KMS-11 (cell line): ENCODE results near the gene GPR21.

Experiments
- H2AFZ ChIP-seq: fragments of 200-600 bp; sonication (generic); 2 replicates; pipeline ENCODE4 v1.6.1; 2016; ENCODE audit warnings: antibody characterized with exemption, mixed run types, low read depth
- H3K27ac ChIP-seq: fragments of 200-600 bp; sonication (generic); 2 replicates; pipeline ENCODE4 v1.6.1; 2016; ENCODE audit warnings: mild to moderate bottlenecking, mixed run types
- H3K27me3 ChIP-seq: fragments of 200-600 bp; sonication (generic); 2 replicates; pipeline ENCODE4 v1.6.1; 2017; ENCODE audit warnings: mild to moderate bottlenecking, low read depth, mixed run types, moderate library complexity; ENCODE audit not compliant: insufficient read depth
- H3K36me3 ChIP-seq: fragments of 200-600 bp; sonication (generic); 2 replicates; pipeline ENCODE4 v1.6.1; 2017; ENCODE audit warnings: mild to moderate bottlenecking, mixed run types; ENCODE audit not compliant: insufficient read depth
- H3K4me1 ChIP-seq: fragments of 200-600 bp; sonication (generic); 2 replicates; pipeline ENCODE4 v1.6.1; 2016; ENCODE audit warnings: mild to moderate bottlenecking, low read depth, mixed run types; ENCODE audit not compliant: poor library complexity, severe bottlenecking
- H3K4me2 ChIP-seq: fragments of 200-600 bp; sonication (generic); 2 replicates; pipeline ENCODE4 v1.7.0; 2016; ENCODE audit warnings: mild to moderate bottlenecking, mixed run types
- H3K4me3 ChIP-seq: fragments of 200-600 bp; sonication (generic); IDR thresholded peaks from 2 replicates; pipeline ENCODE4 v1.6.1; 2017; ENCODE audit warnings: low read depth, low read length, mixed read lengths; ENCODE audit not compliant: insufficient read depth
- H3K79me2 ChIP-seq: fragments of 200-600 bp; sonication (generic); 2 replicates; pipeline ENCODE4 v1.6.1; 2016; ENCODE audit warnings: low read depth, mixed run types; ENCODE audit not compliant: insufficient read depth
- H3K9ac ChIP-seq: fragments of 200-600 bp; sonication (generic); 2 replicates; pipeline ENCODE4 v1.6.1; 2016; ENCODE audit warnings: mild to moderate bottlenecking, mixed run types
- H4K20me1 ChIP-seq: fragments of 200-600 bp; sonication (generic); 2 replicates; pipeline ENCODE4 v1.6.1; 2016; ENCODE audit warnings: mild to moderate bottlenecking, mixed run types; ENCODE audit not compliant: insufficient read depth
- TF ChIP-seq, protein P1 (sequence below): fragments of 200-600 bp; sonication (generic); conservative IDR thresholded peaks from 2 replicates; pipeline ENCODE4 v1.6.1; 2017; ENCODE audit warnings: low read depth, mild to moderate bottlenecking, antibody characterized with exemption, low read length, moderate library complexity, mixed read lengths

The GPR21 gene

DNA sequence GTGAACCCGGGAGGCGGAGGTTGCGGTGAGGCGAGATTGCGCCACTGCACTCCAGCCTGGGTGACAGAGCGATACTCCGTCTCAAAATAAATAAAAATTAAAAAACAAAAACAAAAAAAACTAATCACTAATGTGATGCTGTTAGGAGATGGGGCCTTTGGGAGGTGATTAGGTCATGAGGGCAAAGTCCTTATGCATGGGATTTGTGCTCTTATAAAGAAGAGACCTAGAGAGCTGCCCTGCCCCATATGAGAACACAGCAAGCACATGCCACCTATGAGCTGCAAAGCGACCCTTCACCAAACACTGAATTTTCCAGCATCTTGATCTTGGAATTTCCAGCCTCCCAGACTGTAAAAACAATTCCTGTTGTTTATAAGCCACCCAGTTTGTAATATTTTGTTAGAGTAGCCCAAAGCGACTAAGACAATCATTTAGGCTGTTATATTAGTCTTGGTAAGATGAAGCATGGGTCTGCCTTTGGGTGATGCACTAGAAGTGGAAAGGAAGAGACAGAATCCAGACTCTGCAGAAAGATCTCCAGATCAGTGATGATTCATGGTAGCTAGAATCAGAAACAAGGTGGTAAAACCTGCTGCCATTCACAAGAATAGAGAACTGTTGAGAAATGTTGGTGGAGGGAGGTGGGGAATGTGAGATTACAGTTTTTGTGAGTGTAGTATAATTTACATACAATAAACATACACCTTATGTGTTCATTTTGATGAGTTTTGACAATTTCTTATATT, 26.2 kb downstream of the GPR21 start:
- H3K4me2 ChIP-seq: no peak overlapping the region

DNA sequence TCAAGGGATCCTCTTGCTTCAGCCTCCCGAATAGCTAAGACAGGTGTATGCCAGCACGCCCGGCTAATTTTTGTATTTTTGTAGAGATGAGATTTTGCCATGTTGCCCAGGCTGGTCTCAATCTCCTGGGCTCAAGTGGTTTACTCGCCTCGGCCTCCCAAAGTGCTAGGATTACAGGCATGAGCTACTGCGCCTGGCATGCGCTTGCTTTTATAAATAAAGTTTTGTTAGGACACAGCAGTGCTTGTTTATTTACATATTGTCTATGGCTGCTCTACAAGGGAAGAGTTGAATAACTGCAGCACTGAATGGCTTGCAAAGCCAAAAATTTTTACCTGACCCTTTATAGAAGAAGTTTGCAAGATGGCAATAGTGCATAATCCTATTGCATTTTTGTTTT, 27.7 kb downstream of the GPR21 start:
- H3K4me1 ChIP-seq: no peaks in the 10 kb centered on the region
- H3K27ac ChIP-seq: no peak overlapping the region
- no peak overlapping the region for H3K9ac ChIP-seq
- H3K4me3 ChIP-seq: no peak overlapping the region
- no peak overlapping the region for H3K4me2 ChIP-seq
- H3K36me3 ChIP-seq: no peaks in the 10 kb centered on the region
- H3K27me3 ChIP-seq: no peaks in the 10 kb centered on the region
- TF ChIP-seq, protein P1, sequence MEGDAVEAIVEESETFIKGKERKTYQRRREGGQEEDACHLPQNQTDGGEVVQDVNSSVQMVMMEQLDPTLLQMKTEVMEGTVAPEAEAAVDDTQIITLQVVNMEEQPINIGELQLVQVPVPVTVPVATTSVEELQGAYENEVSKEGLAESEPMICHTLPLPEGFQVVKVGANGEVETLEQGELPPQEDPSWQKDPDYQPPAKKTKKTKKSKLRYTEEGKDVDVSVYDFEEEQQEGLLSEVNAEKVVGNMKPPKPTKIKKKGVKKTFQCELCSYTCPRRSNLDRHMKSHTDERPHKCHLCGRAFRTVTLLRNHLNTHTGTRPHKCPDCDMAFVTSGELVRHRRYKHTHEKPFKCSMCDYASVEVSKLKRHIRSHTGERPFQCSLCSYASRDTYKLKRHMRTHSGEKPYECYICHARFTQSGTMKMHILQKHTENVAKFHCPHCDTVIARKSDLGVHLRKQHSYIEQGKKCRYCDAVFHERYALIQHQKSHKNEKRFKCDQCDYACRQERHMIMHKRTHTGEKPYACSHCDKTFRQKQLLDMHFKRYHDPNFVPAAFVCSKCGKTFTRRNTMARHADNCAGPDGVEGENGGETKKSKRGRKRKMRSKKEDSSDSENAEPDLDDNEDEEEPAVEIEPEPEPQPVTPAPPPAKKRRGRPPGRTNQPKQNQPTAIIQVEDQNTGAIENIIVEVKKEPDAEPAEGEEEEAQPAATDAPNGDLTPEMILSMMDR: no peak
- H2AFZ ChIP-seq: no peak overlapping the region
- no peaks in the 10 kb centered on the region for H4K20me1 ChIP-seq
- no peaks in the 10 kb centered on the region for H3K79me2 ChIP-seq

More for the DNA sequence above, 26.2 kb downstream of the GPR21 start:
- Histone ChIP-seq H3K9ac (no peak overlapping the region), H2AFZ (no peak overlapping the region), H3K27me3 (no peaks in the 10 kb centered on the region), H3K79me2 (no peaks in the 10 kb centered on the region), H4K20me1 (no peaks in the 10 kb centered on the region), H3K36me3 (no peaks in the 10 kb centered on the region), H3K4me1 (no peaks in the 10 kb centered on the region), H3K27ac (no peak overlapping the region), H3K4me3 (no peak overlapping the region)
- TF ChIP-seq, protein P1: no peak

DNA sequence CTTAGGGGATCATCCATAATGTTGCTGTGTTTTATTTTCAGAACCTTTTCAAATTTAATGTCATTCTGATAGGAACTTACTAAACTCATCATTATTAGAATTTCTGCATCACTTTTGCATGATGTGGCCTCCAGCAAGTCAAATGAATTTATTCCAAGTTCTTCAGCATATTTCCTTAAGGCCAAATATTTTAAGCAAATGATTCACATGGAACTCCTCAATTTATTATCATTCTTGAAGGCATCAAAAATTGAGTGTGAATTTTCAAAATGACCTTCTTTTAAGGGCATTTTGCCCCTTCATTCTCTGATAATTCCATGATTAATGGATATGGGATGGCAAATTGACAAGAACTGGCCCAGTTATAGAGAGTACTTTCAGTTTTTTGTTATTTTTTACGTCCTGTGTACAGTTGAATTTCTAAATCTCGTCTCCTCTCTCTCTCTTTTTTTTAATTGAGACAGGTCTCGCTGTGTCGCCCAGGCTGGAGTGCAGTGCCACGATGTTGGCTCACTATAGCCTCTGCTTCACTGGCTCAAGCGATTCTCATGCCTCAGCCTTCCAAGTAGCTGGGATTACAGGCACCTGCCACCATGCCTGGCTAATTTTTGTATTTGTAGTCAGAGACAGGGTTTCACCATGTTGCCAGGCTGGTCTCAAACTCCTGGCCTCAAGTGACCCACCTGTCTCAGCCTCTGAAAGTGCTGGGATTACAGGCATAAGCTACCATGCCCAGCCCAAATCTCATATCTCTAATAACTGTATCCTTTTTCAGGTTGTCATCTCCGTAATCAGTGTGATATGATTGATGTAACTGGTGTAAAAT, 29.1 kb downstream of the GPR21 start:
- TF ChIP-seq, protein P1: no peak
- no peaks in the 10 kb centered on the region for H4K20me1 ChIP-seq
- no peak overlapping the region for H3K4me3 ChIP-seq
- H2AFZ ChIP-seq: no peak overlapping the region
- no peak overlapping the region for H3K9ac ChIP-seq
- no peaks in the 10 kb centered on the region for H3K36me3 ChIP-seq
- H3K79me2 ChIP-seq: no peaks in the 10 kb centered on the region
- no peak overlapping the region for H3K27ac ChIP-seq
- no peak overlapping the region for H3K4me2 ChIP-seq
- H3K4me1 ChIP-seq: no peaks in the 10 kb centered on the region
- no peaks in the 10 kb centered on the region for H3K27me3 ChIP-seq

DNA sequence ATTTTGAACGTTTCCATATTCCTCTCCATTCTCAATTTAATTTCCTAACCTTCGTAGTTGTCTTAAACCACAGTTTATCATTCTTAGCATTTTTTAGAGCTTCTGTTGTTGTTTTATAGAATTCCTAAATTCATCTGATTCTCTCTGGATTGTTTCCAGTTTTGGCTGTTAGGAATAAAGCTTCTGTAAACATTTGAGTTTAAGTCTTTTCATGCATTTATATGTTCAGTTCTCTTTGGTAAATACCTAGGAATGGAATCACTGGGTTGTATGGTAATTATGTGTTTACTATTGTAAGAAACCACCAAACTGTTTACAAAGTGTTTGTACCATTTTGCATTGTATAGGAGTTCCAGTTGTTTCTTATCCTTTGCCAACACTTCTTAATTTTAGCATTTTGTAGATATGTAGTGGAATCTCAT, 29.7 kb downstream of the GPR21 start:
- Histone ChIP-seq H3K36me3 (no peaks in the 10 kb centered on the region), H3K4me3 (no peak overlapping the region), H2AFZ (no peak overlapping the region), H3K4me2 (no peak overlapping the region), H3K4me1 (no peaks in the 10 kb centered on the region), H3K27ac (no peak overlapping the region), H3K27me3 (no peaks in the 10 kb centered on the region), H3K9ac (no peak overlapping the region), H4K20me1 (no peaks in the 10 kb centered on the region), H3K79me2 (no peaks in the 10 kb centered on the region)
- TF ChIP-seq, protein P1: no peak
